ENCODE results near the gene GFRA4.

DNA sequence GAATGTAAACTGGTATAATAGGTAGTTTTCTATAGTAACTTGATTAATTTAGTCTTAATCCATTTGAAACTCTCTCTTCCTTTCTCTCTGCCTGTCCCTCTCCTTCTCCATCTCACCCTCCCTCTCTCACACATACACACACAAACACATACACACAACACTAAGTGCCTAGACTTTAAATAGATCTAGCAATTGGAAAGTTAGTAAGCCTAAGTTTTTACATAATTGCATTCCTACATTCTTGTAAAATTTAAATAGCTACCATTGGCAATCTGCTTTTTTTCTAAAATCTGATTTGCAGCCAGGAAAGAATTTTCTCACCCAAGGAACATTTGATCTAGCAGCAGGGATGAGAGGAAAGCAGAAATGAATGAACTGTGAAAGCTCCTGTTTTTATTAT, 15.7 kb downstream of the GFRA4 start:
- TF ChIP-seq, protein P1, sequence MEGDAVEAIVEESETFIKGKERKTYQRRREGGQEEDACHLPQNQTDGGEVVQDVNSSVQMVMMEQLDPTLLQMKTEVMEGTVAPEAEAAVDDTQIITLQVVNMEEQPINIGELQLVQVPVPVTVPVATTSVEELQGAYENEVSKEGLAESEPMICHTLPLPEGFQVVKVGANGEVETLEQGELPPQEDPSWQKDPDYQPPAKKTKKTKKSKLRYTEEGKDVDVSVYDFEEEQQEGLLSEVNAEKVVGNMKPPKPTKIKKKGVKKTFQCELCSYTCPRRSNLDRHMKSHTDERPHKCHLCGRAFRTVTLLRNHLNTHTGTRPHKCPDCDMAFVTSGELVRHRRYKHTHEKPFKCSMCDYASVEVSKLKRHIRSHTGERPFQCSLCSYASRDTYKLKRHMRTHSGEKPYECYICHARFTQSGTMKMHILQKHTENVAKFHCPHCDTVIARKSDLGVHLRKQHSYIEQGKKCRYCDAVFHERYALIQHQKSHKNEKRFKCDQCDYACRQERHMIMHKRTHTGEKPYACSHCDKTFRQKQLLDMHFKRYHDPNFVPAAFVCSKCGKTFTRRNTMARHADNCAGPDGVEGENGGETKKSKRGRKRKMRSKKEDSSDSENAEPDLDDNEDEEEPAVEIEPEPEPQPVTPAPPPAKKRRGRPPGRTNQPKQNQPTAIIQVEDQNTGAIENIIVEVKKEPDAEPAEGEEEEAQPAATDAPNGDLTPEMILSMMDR (IDR thresholded peaks at IDR 0.05), result no peak
- TF ChIP-seq POLR2AphosphoS5 (IDR thresholded peaks at IDR 0.05), result no peak
- no peak for TF ChIP-seq EP300 (IDR thresholded peaks at IDR 0.05)

All from sigmoid colon (tissue), 4 donors.